HPDE6-E6E7 (cell line): ENCODE measurements around the gene KCNMA1.

Experiments used
- DNase-seq: peaks from one replicate; pipeline ENCODE4 v3.0.0; 2011; ENCODE audit warnings: missing footprints; ENCODE audit errors: extremely low spot score

The KCNMA1 gene

GRCh38 chr10:77157248-77158019 is 480.2 kb downstream of the KCNMA1 start:
- no peak for DNase-seq

- no peak for DNase-seq
Measured at GRCh38 chr10:77156406-77156879, 481.2 kb downstream of the KCNMA1 start.

- no peak for DNase-seq
Measured at GRCh38 chr10:77152256-77152655, 485.4 kb downstream of the KCNMA1 start.

GRCh38 chr10:77151408-77151807 is 486.2 kb downstream of the KCNMA1 start:
- no peak for DNase-seq

- DNase-seq, result no peak
Measured at GRCh38 chr10:77149706-77150105, 487.9 kb downstream of the KCNMA1 start.

GRCh38 chr10:77149001-77149400 is 488.6 kb downstream of the KCNMA1 start:
- DNase-seq, result no peak

- no peak for DNase-seq
Measured at GRCh38 chr10:77147871-77148270, 489.7 kb downstream of the KCNMA1 start.

- no peak for DNase-seq
Measured at GRCh38 chr10:77146712-77147336, 490.8 kb downstream of the KCNMA1 start.

- DNase-seq, result no peak
Measured at GRCh38 chr10:77144656-77145055, 493.0 kb downstream of the KCNMA1 start.

GRCh38 chr10:77139252-77140160 is 498.1 kb downstream of the KCNMA1 start:
- DNase-seq, result no peak

GRCh38 chr10:77138541-77138940 is 499.1 kb downstream of the KCNMA1 start:
- DNase-seq, result no peak

- no peak for DNase-seq
Measured at GRCh38 chr10:77135555-77135954, 502.1 kb downstream of the KCNMA1 start.

- no peak for DNase-seq
Measured at GRCh38 chr10:77131214-77131613, 506.4 kb downstream of the KCNMA1 start.

- DNase-seq, result no peak
Measured at GRCh38 chr10:77127243-77127642, 510.4 kb downstream of the KCNMA1 start.

GRCh38 chr10:77125231-77125630 is 512.4 kb downstream of the KCNMA1 start:
- no peak for DNase-seq

GRCh38 chr10:77123330-77123729 is 514.3 kb downstream of the KCNMA1 start:
- no peak for DNase-seq

GRCh38 chr10:77121829-77122228 is 515.8 kb downstream of the KCNMA1 start:
- DNase-seq, result no peak

GRCh38 chr10:77120666-77121376 is 516.8 kb downstream of the KCNMA1 start:
- DNase-seq, result no peak

- DNase-seq, result no peak
Measured at GRCh38 chr10:77120012-77120411, 517.6 kb downstream of the KCNMA1 start.

GRCh38 chr10:77118603-77119282 is 518.9 kb downstream of the KCNMA1 start:
- DNase-seq, result no peak

GRCh38 chr10:77117501-77117900 is 520.1 kb downstream of the KCNMA1 start:
- DNase-seq, result no peak
